Adrenal gland (tissue), 12 donors: ENCODE results near the gene PLXNA2. TPM values are rescaled to one million over a fixed set of nuclear protein-coding genes. Genes with fewer than 3 reads are reported as not detected.

ENCODE experiments used
- DNase-seq, 7 donors: peaks; one replicate each; pipeline ENCODE4 v3.0.0-alpha.2; 2019 to 2020
- H3K27ac ChIP-seq, 5 donors: fragments of 200-600 bp; sonication (generic) in 4 of 5; 1 replicate in 3 of 5; 2 replicates in 2 of 5; pipeline versions ENCODE4 v1.5.1 to v1.8.0; 2016 to 2020; ENCODE audit warnings: mild to moderate bottlenecking in 1 of 5
- H3K27me3 ChIP-seq: fragments of 200-600 bp; 2 replicates; pipeline ENCODE4 v1.8.0; 2021
- H3K36me3 ChIP-seq, 2 donors: fragments of 200-600 bp; replicated peaks in 1 of 2; 1 replicate in 1 of 2; 2 replicates in 1 of 2; pipeline versions ENCODE4 v1.5.1 to v1.8.0; 2018 to 2022
- H3K4me1 ChIP-seq, 2 donors: fragments of 200-600 bp; replicated peaks in 1 of 2; 1 replicate in 1 of 2; 2 replicates in 1 of 2; pipeline versions ENCODE4 v1.5.1 to v1.8.0; 2018 to 2021
- H3K4me3 ChIP-seq, 4 donors: fragments of 200-600 bp; sonication (generic) in 3 of 4; one replicate each; pipeline ENCODE4 v1.5.1; 2016 to 2018
- H3K9me3 ChIP-seq, 3 donors: fragments of 200-600 bp; sonication (generic) in 1 of 3; replicated peaks in 1 of 3; 1 replicate in 2 of 3; 2 replicates in 1 of 3; pipeline versions ENCODE4 v1.5.1 to v1.8.0; 2016 to 2021
- CTCF ChIP-seq, 6 experiments: fragments of 450-650 bp in 4 of 6; fragments of 200-600 bp in 2 of 6; sonication (generic) in 1 of 6; IDR thresholded peaks; 1 replicate in 5 of 6; 2 replicates in 1 of 6; pipeline versions ENCODE4 v1.5.1 to v1.8.0; 2016 to 2021; ENCODE audit warnings: antibody characterized with exemption in 6 of 6, mild to moderate bottlenecking in 2 of 6, moderate library complexity in 1 of 6
- POLR2A ChIP-seq, 2 donors: fragments of 450-650 bp; IDR thresholded peaks; one replicate each; pipeline ENCODE4 v1.6.1; 2017; ENCODE audit warnings: antibody characterized with exemption in 2 of 2, mild to moderate bottlenecking in 2 of 2, moderate library complexity in 1 of 2
- WGBS, 4 donors: extraction: QIAGEN DNeasy Blood & Tissue Kit in 2 of 4; methylation state at CpG; one replicate each; pipeline versions ENCODE4 v1.1.5 to v1.1.7; 2013 to 2017; 5-methylcytosine and 5-hydroxymethylcytosine counted together
- intact Hi-C, 2 donors: fragments of 100-400 bp; cut with DNase I; formaldehyde crosslinking; loops; one replicate each; pipeline versions ENCODE4 v1.14.1 to v1.15.0; 2022 to 2023
- polyA plus RNA-seq, 3 donors: library from polyadenylated mRNA; stranded (reverse); fragments of 200-250 nt in 2 of 3; fragments of 350-450 nt in 1 of 3; fragmentation: Illumina TruSeq in 1 of 3; extraction: RNeasy Lipid Tissue Mini Kit (QIAGEN cat#74804) in 1 of 3; gene quantifications; one replicate each; pipeline ENCODE4 v1.2.3, GENCODE V29; 2013 to 2014
- total RNA-seq, 9 donors: library from RNA; depleted of rRNA in 4 of 9; stranded (reverse); fragments of >200 nt in 4 of 9; fragments of 120-200 nt in 1 of 9; fragmentation: NEBNext Ultra II Directional in 1 of 9; extraction: Animal tissue kit (Norgen Biotek cat#: 25700) in 1 of 9; gene quantifications; one replicate each; pipeline versions ENCODE4 v1.1.0 to v1.2.4, GENCODE V29; 2013 to 2023
- donor health status: healthy with polysubstance abuse.
- donor health status: Bipolar disorder and iron deficiency.
- donor health status: DM: yes; HTN: yes; CAD: no.
- donor health status: DM: no; HTN: no; CAD: no.
- donor health status: DM: no; HTN: no; CAD: no.
- donor health status: DM: yes; HTN: yes; CAD: no.

PLXNA2 gene
- total and polyA plus RNA-seq, 12 donors: 2.7 to 9.4 (median 4.5) TPM

- Histone ChIP-seq H3K4me3 (no peak overlapping the region), H3K4me1 (peaks cover 0 to 15% of the 10 kb centered on the region in 2 donors), H3K36me3 (no peaks in the 10 kb centered on the region), H3K27me3 (no peaks in the 10 kb centered on the region), H3K27ac (no peak overlapping the region), H3K9me3 (no peaks in the 10 kb centered on the region)
- intact Hi-C loops: no loop called here
- no peak for DNase-seq
- 86 to 93% (median 91%) methylated on average over 3 of the region's 3 CpGs for WGBS, 4 donors
- TF ChIP-seq POLR2A (IDR thresholded peaks at IDR 0.05): no peak
Observed at GRCh38 chr1:208176649-208177048, 67.5 kb downstream of the PLXNA2 start.

- no peak for TF ChIP-seq POLR2A (IDR thresholded peaks at IDR 0.05)
- TF ChIP-seq CTCF (IDR thresholded peaks at IDR 0.05): no peak
- no peak overlapping the region for H3K27ac ChIP-seq
- intact Hi-C loops: no loop called here
- peaks cover 0 to 9% of the 10 kb centered on the region in 2 donors for H3K4me1 ChIP-seq
- DNase-seq: no peak
- H3K36me3 ChIP-seq: no peaks in the 10 kb centered on the region
- no peaks in the 10 kb centered on the region for H3K27me3 ChIP-seq
- no peak overlapping the region for H3K4me3 ChIP-seq
- no peaks in the 10 kb centered on the region for H3K9me3 ChIP-seq
Observed at GRCh38 chr1:208175508-208175895, 68.7 kb downstream of the PLXNA2 start.

GRCh38 chr1:208174731-208175507 lies 69.3 kb downstream of the PLXNA2 start:
- Histone ChIP-seq H3K36me3 (no peaks in the 10 kb centered on the region), H3K27ac (no peak overlapping the region), H3K4me3 (no peak overlapping the region), H3K4me1 (peaks cover 0 to 9% of the 10 kb centered on the region in 2 donors), H3K9me3 (no peaks in the 10 kb centered on the region), H3K27me3 (no peaks in the 10 kb centered on the region)
- no peak for TF ChIP-seq CTCF (IDR thresholded peaks at IDR 0.05)
- no peak for TF ChIP-seq POLR2A (IDR thresholded peaks at IDR 0.05)
- no peak for DNase-seq
- intact Hi-C loops: no loop called here
- 66 to 98% (median 69%) methylated on average over 3 to 6 of the region's 6 CpGs for WGBS, 4 donors

GRCh38 chr1:208174200-208174599 lies 70.0 kb downstream of the PLXNA2 start:
- Histone ChIP-seq H3K27me3 (no peaks in the 10 kb centered on the region), H3K27ac (no peak overlapping the region), H3K9me3 (no peaks in the 10 kb centered on the region), H3K36me3 (no peaks in the 10 kb centered on the region), H3K4me1 (peaks cover 0 to 9% of the 10 kb centered on the region in 2 donors), H3K4me3 (no peak overlapping the region)
- TF ChIP-seq POLR2A (IDR thresholded peaks at IDR 0.05): no peak
- no peak for TF ChIP-seq CTCF (IDR thresholded peaks at IDR 0.05)
- DNase-seq: no peak
- 81 to 90% (median 86%) methylated on average over 5 of the region's 5 CpGs for WGBS, 4 donors
- intact Hi-C loops: no loop called here

- Histone ChIP-seq H3K4me1 (peaks cover 0 to 9% of the 10 kb centered on the region in 2 donors), H3K4me3 (no peak overlapping the region), H3K36me3 (no peaks in the 10 kb centered on the region), H3K9me3 (no peaks in the 10 kb centered on the region), H3K27me3 (no peaks in the 10 kb centered on the region), H3K27ac (no peak overlapping the region)
- DNase-seq: no peak
- 91 to 94% (median 93%) methylated on average over 6 of the region's 6 CpGs for whole genome bisulfite sequencing, 4 donors
- intact Hi-C loops: no loop called here
- no peak for TF ChIP-seq CTCF (IDR thresholded peaks at IDR 0.05)
- TF ChIP-seq POLR2A (IDR thresholded peaks at IDR 0.05): no peak
Observed at GRCh38 chr1:208173749-208174148, 70.4 kb downstream of the PLXNA2 start.
